GM19452 (cell line): ENCODE data around the gene GPATCH4.
"Not testable (repeated sequence)": the region's sequence is repeated elsewhere in the genome, so short reads cannot be mapped to it uniquely, and the experiment has no call there.

ENCODE experiments used
- ATAC-seq: cut with Tn5 transposase; IDR thresholded peaks from one replicate; pipeline ENCODE4 v1.9.1; 2021; ENCODE audit not compliant: unreplicated experiment

Gene GPATCH4

GRCh38 chr1:156598731-156599432, 2.4 kb downstream of the GPATCH4 start:
- ATAC-seq, result no peak

GRCh38 chr1:156598125-156598524, 3.2 kb downstream of the GPATCH4 start:
- ATAC-seq, result no peak

- no peak for ATAC-seq
Observed at GRCh38 chr1:156596426-156596825, 4.9 kb downstream of the GPATCH4 start.

DNA sequence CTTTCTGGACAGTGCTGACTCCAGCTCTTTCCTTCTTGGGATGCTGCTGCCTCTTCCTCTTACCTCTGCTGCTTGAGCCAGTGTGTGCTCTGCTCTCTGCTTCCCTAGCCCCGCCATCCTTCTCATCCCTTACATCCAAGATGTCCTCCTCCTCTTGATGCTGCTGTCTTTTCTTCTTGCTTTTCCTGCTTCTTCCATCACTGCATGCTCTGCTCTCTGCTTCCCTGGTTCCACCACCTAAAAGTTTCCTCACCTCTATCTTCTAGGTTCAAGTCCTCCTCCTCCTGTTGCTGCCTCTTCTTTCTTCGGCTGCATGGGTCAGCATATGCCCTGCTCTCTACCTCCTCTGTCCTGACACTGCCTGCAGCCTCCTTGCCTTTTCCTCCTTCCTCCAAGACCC, 6.3 kb downstream of the GPATCH4 start:
- no peak for ATAC-seq

- ATAC-seq, result no peak
Observed at GRCh38 chr1:156594190-156594589, 7.1 kb downstream of the GPATCH4 start.

DNA sequence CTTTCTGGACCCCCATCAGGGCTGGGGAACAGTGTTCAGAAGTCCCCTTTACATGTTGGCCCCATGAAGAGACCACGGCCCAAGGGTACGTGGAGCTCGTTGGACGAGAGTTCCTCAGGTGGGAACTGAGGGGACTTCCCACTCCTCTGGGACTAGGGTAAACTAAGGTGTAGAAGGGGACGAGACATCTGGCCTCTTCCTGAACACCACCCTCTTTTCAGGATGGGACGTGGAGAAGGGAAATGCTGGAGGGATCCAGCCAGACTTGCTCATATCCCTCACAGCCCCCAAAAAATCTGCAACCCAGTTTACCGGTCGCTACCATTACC, 7.7 kb downstream of the GPATCH4 start:
- ATAC-seq, result no peak

DNA sequence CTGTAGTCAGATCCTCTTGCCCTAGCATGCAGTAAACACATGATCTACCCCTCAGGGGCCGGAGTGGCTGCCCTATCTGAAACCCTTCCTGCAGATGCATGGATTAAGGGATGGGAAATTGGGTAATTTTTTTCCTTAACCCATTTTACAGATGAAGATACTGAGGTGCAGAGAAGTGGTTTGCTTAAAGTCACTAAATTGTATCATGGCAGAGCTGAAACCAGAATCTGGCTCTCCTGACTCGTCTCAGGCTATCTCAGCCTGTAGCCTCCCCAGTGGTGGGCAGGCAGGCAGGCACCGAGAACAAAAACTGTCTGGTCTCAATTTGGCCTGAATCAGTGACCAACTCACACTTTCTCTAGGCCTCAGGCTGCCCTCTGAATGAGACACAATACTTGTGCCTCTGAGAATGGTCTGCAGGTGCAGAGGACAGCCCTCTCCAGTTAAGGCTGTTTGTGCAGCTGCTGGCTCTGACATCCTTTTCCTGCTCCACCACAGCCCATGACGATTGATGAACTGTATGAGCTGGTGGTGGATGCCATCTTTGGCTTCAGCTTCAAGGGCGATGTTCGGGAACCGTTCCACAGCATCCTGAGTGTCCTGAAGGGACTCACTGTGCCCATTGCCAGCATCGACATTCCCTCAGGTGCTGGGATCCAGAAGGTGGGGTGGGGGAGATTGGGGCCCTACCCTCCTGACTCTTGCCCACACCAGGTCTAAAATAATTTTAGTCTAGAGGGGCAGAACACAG, 8.2 kb downstream of the GPATCH4 start:
- ATAC-seq, result no peak

DNA sequence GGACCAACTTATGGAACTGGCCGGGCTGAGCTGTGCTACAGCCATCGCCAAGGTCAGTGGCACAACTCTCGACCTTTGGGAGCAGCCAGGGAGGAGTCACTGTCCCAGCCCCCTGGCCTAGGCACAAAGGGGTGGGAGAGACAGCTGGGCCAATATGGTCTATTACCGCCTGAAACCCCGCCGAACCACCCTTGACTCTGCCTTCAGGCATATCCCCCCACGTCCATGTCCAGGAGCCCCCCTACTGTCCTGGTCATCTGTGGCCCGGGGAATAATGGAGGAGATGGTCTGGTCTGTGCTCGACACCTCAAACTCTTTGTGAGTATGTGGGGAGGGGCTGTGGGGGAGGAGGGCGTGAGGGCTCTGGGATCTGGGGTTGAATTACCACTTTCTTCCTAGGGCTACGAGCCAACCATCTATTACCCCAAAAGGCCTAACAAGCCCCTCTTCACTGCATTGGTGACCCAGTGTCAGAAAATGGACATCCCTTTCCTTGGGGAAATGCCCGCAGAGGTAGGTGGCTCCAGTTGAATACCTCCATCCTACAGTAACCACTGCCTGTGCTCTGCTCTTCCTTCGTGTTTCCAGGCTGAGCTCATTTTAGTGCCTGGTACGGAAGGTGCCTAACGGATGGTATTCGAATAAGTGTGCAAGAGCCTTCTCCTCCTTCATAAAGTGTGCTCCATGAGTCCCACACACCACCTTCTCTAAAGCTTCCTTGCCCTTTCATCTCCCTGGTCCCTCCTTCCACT, 8.9 kb downstream of the GPATCH4 start:
- no peak for ATAC-seq

GRCh38 chr1:156591432-156592157, 9.7 kb downstream of the GPATCH4 start, which contains the start of gene NAXE:
Gene NAXE, plus strand, starts transcription at chr1:156591776. Its CDS starts 29 bp downstream, at chr1:156591805.
- ATAC-seq, result peak; percentile 87

GRCh38 chr1:156591181-156591431, 10.2 kb downstream of the GPATCH4 start:
- no peak for ATAC-seq

DNA sequence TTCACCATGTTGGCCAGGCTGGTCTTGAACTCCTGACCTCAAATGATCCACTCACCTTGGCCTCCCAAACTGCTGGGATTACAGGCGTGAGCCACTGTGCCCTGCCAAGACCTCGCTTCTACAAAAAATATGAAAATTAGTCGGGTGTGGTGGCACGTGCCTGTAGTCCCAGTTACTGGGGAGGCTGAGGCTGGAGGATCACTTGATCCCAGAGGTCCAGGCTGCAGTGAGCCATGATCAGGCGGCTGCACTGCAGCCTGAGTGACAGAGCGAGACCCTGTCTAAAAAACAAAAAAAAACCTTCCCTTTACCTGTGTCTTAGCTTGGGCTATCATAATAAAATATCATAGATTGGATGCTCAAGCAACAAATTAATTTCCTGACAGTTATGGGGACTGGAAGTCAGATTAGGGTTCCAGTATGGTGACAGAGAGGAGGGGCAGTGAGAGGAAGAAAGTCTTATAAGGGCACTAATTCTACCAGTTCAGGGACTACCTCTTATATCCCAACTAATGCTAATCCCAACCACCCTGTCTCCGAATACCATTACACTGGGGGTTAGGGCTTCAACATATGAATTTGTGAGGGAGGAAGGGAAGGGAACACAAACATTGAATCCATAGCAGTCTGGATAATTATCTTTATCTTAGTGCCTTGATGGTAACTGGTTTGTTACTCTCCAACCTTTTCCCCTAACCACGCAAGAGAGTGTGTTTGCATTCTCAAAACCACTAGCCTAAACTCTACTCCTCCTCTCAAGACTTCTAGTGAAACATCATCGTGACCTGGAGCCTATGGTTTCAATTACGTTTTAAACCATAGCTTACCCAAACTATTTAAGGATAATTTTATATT, 10.7 kb downstream of the GPATCH4 start:
- no peak for ATAC-seq

- no peak for ATAC-seq
Observed at GRCh38 chr1:156589546-156589945, 11.7 kb downstream of the GPATCH4 start.

DNA sequence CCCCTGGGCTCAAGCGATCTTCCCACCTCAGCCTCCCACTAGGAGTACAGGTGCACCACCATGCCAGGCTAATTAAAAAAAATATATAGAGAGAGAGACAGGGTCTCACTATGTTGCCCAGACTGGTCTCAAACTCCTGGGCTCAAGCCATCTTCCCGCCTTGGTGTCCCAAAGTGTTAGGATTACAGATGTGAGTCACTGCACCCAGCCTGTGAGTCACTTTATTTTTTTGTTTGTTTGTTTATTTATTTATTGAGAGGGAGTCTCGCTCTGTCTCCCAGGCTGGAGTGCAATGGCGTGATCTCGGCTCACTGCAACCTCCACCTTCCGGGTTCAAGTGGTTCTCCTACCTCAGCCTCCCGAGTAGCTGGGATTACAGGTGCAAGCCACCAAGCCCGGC, 13.4 kb downstream of the GPATCH4 start:
- not testable (repeated sequence) for ATAC-seq

DNA sequence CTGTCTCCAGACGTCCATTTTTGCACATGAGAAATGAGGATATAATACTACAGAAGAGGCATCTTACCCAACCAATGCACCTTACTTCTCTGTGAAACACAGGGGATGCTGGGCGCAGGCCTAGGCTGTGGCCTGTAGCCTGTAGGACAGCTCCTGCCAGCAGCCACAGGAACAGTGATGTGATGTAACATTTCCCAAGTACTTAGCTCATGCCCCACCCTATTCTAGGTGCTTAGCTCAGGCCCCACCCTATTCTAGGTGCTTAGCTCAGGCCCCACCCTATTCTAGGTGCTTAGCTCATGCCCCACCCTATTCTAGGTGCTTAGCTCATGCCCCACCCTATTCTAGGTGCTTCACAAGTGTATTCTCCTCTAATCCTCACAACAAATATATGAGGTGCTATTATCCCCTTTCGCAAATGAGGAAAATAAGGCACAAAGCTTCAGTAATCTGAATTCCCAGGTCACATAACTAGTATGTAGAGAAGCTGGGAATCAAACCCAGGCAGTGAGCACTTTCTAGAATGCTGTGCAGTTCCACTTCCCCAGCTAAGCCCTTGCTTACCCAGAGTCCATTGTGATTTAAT, 14.3 kb downstream of the GPATCH4 start:
- ATAC-seq, result no peak

- ATAC-seq, result no peak
Observed at GRCh38 chr1:156586323-156586722, 15.0 kb downstream of the GPATCH4 start.

DNA sequence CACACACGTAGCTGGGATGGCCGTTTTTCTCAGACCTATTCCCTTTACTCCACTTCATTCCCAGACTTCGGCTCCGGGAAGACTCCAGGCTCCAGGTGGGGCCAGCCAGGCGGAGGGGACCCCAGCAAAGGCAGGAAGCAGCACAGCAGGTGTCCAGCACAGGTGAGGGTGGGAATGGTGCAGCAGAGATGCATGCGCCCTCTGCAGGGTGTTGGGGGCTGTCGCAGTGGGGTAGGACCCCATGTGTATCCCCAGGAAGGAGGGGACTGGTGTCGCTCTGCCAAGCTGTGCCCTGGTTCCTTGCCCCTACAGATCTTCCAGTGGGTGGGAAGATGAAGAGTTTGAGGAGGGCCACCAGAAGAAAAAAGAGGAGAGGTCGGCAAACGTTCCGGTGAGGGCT, 16.5 kb downstream of the GPATCH4 start:
- ATAC-seq, result no peak

GRCh38 chr1:156583821-156584622, 17.3 kb downstream of the GPATCH4 start:
- ATAC-seq, result no peak

GRCh38 chr1:156582388-156583017, 18.8 kb downstream of the GPATCH4 start:
- ATAC-seq, result no peak
